Astrocyte (in vitro differentiated cells and primary cell): ENCODE measurements around the gene FN1.

Source experiments
- CTCF ChIP-seq: IDR thresholded peaks from 2 replicates; pipeline ENCODE4 v1.5.1; 2011; ENCODE audit warnings: low read depth, mild to moderate bottlenecking, inconsistent platforms, low read length, moderate library complexity; ENCODE audit not compliant: insufficient read depth
- EZH2 ChIP-seq: IDR thresholded peaks from 2 replicates; pipeline ENCODE4 v1.6.1; 2012; ENCODE audit warnings: mild to moderate bottlenecking, low read length, inconsistent platforms; ENCODE audit not compliant: insufficient read depth

- TF ChIP-seq CTCF (no peak), EZH2 (no peak)
Measured at GRCh38 chr2:215368493-215368809, 67.4 kb downstream of the FN1 start.
